DMS79 treated with DMSO at 0.1 percent for 48 hours (cell line): ENCODE measurements around the gene DUSP19.
"Not testable (repeated sequence)": the region's sequence is repeated elsewhere in the genome, so short reads cannot be mapped to it uniquely, and the experiment has no call there.

Source experiments
- DNase-seq: peaks from one replicate; lab custom pipeline; 2025; lab: John Stamatoyannopoulos, UW

Gene DUSP19

GRCh38 chr2:183078464-183079138, at the start of gene DUSP19:
Gene DUSP19 (plus strand): TSS chr2:183078747. CDS start chr2:183078934, 187 bp downstream.
- DNase-seq = peak; percentile 98

- no peak for DNase-seq
These were observed 49.3 kb upstream of the DUSP19 start for GRCh38 chr2:183029219-183029618.

GRCh38 chr2:183031911-183032794, 46.4 kb upstream of the DUSP19 start:
- DNase-seq = no peak

GRCh38 chr2:183033951-183034350, 44.6 kb upstream of the DUSP19 start:
- DNase-seq = no peak

- no peak for DNase-seq
These were observed 43.7 kb upstream of the DUSP19 start for GRCh38 chr2:183034806-183035205.

GRCh38 chr2:183035298-183035953, 43.1 kb upstream of the DUSP19 start:
- no peak for DNase-seq

- DNase-seq = no peak
These were observed 42.4 kb upstream of the DUSP19 start for GRCh38 chr2:183035954-183036669.

- DNase-seq = peak; percentile 68
These were observed 41.4 kb upstream of the DUSP19 start for GRCh38 chr2:183037074-183037552.

GRCh38 chr2:183037553-183038340, 40.8 kb upstream of the DUSP19 start:
- DNase-seq = peak; percentile 68

GRCh38 chr2:183038341-183039300, 39.9 kb upstream of the DUSP19 start, which contains the start of gene NCKAP1:
Gene NCKAP1 (minus strand): TSS chr2:183038457. CDS start chr2:183038099, 358 bp downstream.
- peak; percentile 76 for DNase-seq

GRCh38 chr2:183040604-183041003, 37.9 kb upstream of the DUSP19 start:
- no peak for DNase-seq

- DNase-seq = not testable (repeated sequence)
These were observed 35.0 kb upstream of the DUSP19 start for GRCh38 chr2:183043580-183043979.

- DNase-seq = not testable (repeated sequence)
These were observed 30.9 kb upstream of the DUSP19 start for GRCh38 chr2:183047486-183048125.

GRCh38 chr2:183049420-183049819, 29.1 kb upstream of the DUSP19 start:
- no peak for DNase-seq

GRCh38 chr2:183057333-183057985, 21.1 kb upstream of the DUSP19 start:
- no peak for DNase-seq

- DNase-seq = no peak
These were observed 19.0 kb upstream of the DUSP19 start for GRCh38 chr2:183059561-183059960.

GRCh38 chr2:183060571-183061231, 17.8 kb upstream of the DUSP19 start:
- no peak for DNase-seq

- no peak for DNase-seq
These were observed 15.5 kb upstream of the DUSP19 start for GRCh38 chr2:183063083-183063482.
